GM18861 (cell line): ENCODE data around the gene ARHGAP26.

ENCODE experiments used
- ATAC-seq: cut with Tn5 transposase; IDR thresholded peaks from one replicate; pipeline ENCODE4 v1.9.1; 2021; ENCODE audit not compliant: unreplicated experiment

ARHGAP26 gene

GRCh38 chr5:143055596-143056338 lies 285.6 kb downstream of the ARHGAP26 start:
- no peak for ATAC-seq

GRCh38 chr5:143056339-143056704 lies 286.1 kb downstream of the ARHGAP26 start:
- ATAC-seq, result no peak

GRCh38 chr5:143056792-143057579 lies 286.8 kb downstream of the ARHGAP26 start:
- ATAC-seq, result no peak

GRCh38 chr5:143057580-143057999 lies 287.4 kb downstream of the ARHGAP26 start:
- ATAC-seq, result peak; percentile 41

DNA sequence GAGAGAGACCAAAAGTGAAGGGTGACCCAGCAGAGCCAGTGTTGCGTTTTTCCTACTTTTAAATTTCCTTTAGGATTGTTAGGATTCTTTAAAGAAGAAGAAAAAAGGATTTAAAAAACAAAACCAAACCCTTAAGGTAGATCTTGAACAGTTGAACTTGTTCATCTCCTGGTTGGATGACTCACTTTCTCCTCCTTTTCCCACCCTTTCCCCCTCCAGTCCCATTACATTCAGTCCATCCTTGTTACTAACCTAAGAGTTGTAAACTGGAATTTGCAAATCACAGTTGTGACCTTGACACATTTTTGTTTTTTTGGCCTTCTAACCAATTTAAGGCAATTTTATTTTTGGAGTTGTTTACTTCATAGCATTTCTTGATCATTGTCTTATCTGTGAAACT lies 289.2 kb downstream of the ARHGAP26 start:
- ATAC-seq, result no peak

GRCh38 chr5:143059976-143060765 lies 290.0 kb downstream of the ARHGAP26 start:
- ATAC-seq, result no peak

GRCh38 chr5:143061161-143061945 lies 291.2 kb downstream of the ARHGAP26 start:
- no peak for ATAC-seq

DNA sequence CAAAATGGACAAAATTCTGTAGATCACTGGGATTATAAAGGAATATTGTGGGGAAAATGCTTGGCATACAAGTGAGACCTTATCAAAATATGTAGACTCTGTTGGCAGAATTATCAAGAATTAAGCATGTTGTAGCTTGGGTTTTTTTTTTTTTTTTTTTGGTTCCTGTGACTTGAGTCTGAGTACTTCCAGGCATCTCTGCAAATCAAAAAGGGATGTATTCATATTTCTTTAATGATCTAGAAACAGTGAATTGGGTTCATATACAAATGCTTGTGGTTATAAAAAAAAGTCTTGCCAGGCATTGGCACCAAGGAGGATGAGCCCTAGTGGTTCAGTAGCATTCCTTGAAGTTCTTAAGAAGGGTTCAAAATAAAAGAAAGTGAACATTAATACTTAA lies 292.2 kb downstream of the ARHGAP26 start:
- no peak for ATAC-seq

GRCh38 chr5:143063175-143063970 lies 293.2 kb downstream of the ARHGAP26 start:
- ATAC-seq, result no peak

- no peak for ATAC-seq
Measured at GRCh38 chr5:143064218-143064641, 294.1 kb downstream of the ARHGAP26 start.

GRCh38 chr5:143064676-143065075 lies 294.5 kb downstream of the ARHGAP26 start:
- ATAC-seq, result no peak

DNA sequence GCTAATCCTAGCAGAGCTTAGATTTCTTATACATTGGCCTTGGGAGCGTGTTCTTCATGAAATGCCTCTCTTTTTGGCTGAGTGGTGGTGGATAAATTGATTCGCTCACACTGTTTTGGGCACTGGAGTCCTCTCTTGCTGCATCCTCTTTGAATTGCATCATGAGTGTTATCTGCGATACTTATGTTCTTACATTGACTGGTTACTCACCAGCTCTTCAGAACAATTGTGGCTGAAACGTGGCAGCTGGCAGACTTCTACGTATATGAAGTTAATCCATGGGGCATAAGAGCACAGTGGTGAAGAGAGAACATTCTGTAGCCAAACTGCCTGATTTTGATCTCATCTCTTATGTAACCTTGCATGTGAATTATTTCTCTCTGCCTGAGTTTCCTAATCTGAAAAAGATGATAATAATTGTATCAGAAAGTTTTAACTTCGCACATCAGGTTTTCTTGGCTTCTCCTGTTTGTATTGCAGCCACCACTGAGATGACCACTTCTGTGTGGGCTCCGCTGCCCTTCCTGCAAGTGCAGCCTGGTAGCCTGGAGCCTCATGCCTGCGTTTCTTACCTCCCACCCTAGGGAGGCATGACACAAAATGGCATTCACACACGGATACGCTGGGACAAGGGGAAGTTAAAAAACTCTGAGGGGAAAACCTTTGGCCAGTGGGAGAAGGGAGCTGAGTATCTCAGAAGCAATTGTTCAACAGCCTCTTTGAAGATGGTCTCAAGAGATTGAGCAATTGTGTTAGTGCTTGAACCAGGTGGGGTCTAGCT lies 295.2 kb downstream of the ARHGAP26 start:
- no peak for ATAC-seq

GRCh38 chr5:143065996-143066522 lies 295.9 kb downstream of the ARHGAP26 start:
- no peak for ATAC-seq

DNA sequence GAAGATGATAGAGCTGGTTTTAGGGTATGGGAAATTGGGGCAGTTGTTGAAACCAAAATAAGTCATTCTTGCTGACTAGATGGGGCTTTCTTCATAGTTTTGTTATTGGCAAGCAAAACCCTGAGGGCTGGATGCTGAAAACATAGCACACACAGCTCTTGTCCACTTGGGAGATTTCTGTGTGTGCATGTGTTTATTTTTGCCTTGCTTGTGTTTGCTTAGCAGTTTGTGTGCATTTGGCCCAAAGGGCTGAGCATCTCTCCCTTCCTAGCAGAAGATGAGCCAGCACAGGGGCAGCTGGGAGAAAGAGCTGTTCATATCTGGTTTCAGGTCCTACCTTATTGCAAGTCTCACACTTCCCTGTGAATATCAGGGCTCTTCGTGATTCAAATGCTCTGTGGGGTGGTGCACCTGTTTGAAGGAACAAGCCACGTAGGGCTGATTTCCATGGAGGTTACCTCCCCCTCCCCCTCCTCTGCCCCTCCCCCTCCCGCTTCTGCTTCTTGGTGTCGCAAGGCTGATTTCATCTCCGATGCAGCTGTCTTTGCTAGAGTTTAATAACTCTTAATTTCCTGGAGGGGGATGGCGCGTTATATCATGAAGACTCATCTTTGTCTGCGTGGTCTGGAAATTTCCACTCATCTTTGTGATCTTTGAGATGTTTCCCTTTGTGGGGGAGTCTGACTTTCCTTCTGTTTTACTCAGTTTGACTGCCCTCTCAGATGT lies 296.5 kb downstream of the ARHGAP26 start:
- ATAC-seq, result peak; percentile 35

- no peak for ATAC-seq
Measured at GRCh38 chr5:143068712-143069111, 298.5 kb downstream of the ARHGAP26 start.

DNA sequence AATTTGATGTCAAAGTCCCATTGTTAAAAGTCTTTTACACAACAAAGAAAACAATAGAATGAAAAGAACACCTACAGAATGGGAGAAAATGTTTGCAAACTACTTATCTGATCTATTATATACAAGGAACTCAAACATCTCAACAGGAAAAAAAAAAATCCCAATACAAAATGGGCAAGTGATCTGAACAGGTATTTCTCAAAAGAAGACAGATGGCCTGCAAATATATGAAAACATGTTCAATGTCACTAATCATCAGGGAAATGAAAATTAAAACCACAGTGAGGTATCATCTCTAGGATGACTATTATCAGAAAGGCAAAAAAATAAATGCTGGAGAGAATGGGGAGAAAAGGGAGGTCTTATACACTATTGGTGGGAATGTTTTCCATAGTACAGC lies 301.8 kb downstream of the ARHGAP26 start:
- ATAC-seq, result no peak

- ATAC-seq, result no peak
Measured at GRCh38 chr5:143072734-143073133, 302.6 kb downstream of the ARHGAP26 start.

DNA sequence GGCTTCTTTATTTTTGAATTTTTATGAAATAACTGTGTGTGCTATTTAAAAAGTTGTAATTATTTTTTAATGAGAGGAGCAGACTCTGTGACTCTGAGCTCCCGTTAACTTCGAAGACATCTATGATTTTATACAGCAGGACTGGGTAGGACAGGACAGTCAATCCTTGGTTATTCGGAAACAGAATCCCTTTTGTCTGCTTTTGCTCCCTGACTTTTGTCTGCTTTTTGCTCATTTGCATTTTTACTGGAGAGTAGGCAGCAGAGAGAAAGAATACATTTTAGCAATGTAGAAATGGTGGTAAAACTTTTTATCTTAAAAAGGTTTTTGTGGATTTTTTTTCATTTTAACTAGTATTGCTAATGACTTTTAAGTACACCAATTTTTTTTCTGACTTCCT lies 303.6 kb downstream of the ARHGAP26 start:
- no peak for ATAC-seq
